SK-N-SH treated with all-trans-retinoic acid at 6 μM for 48 hours (cell line): Measurements from ENCODE around the gene RBM33.

Source experiments
- ATAC-seq: fragments of 200-7000 bp; cut with Tn5 transposase; 3 replicates; pipeline ENCODE4 v1.9.1; 2020; ENCODE audit warnings: mild to moderate bottlenecking, moderate library complexity
- ARNTL ChIP-seq: fragments of 450-650 bp; formaldehyde crosslinking; IDR thresholded peaks from 2 replicates; pipeline ENCODE4 v1.5.0; 2020; ENCODE audit warnings: low read depth, mild to moderate bottlenecking, moderate library complexity, borderline replicate concordance
- BACH2 ChIP-seq: fragments of 250-450 bp; sonication (Bioruptor Pico); IDR thresholded peaks from 2 replicates; pipeline ENCODE4 v1.9.0; 2021; ENCODE audit warnings: mild to moderate bottlenecking, borderline replicate concordance
- ESRRG ChIP-seq: fragments of 250-450 bp; sonication (Bioruptor Pico); IDR thresholded peaks from 2 replicates; pipeline ENCODE4 v1.6.1; 2021; ENCODE audit warnings: mild to moderate bottlenecking
- ISL1 ChIP-seq: fragments of 250-450 bp; sonication (Bioruptor Pico); IDR thresholded peaks from 2 replicates; pipeline ENCODE4 v2.1.2; 2022; ENCODE audit warnings: mild to moderate bottlenecking, moderate library complexity
- OSR1 ChIP-seq: fragments of 250-450 bp; sonication (Bioruptor Pico); IDR thresholded peaks from 2 replicates; pipeline ENCODE4 v1.8.0; 2022; ENCODE audit warnings: moderate library complexity, mild to moderate bottlenecking, inconsistent platforms
- PATZ1 ChIP-seq: fragments of 250-450 bp; sonication (Bioruptor Pico); IDR thresholded peaks from 2 replicates; pipeline ENCODE4 v1.8.0; 2020; ENCODE audit warnings: mild to moderate bottlenecking, moderate library complexity, borderline replicate concordance
- PPARA ChIP-seq: fragments of 250-450 bp; sonication (Bioruptor Pico); IDR thresholded peaks from 2 replicates; pipeline ENCODE4 v1.5.0; 2020; ENCODE audit warnings: mild to moderate bottlenecking, borderline replicate concordance
- RARB ChIP-seq: fragments of 250-450 bp; sonication (Bioruptor Pico); IDR thresholded peaks from 2 replicates; pipeline ENCODE4 v1.8.0; 2021; ENCODE audit warnings: mild to moderate bottlenecking, moderate library complexity
- SNAI2 ChIP-seq: fragments of 250-450 bp; sonication (Bioruptor Pico); IDR thresholded peaks from 2 replicates; pipeline ENCODE4 v1.5.0; 2020; ENCODE audit warnings: mild to moderate bottlenecking, moderate library complexity
- TCF4 ChIP-seq: fragments of 250-450 bp; sonication (Bioruptor Pico); IDR thresholded peaks from 2 replicates; pipeline ENCODE4 v1.8.0; 2021; ENCODE audit warnings: mild to moderate bottlenecking, moderate library complexity, borderline replicate concordance
- TOX ChIP-seq: fragments of 250-450 bp; sonication (Bioruptor Pico); IDR thresholded peaks from 2 replicates; pipeline ENCODE4 v1.8.0; 2021; ENCODE audit warnings: mild to moderate bottlenecking, moderate library complexity, borderline replicate concordance
- TSHZ2 ChIP-seq: fragments of 250-450 bp; sonication (Bioruptor Pico); IDR thresholded peaks from 2 replicates; pipeline ENCODE4 v1.5.0; 2020; ENCODE audit warnings: mild to moderate bottlenecking, moderate library complexity
- ZC3H10 ChIP-seq: fragments of 250-450 bp; sonication (Bioruptor Pico); IDR thresholded peaks from 2 replicates; pipeline ENCODE4 v1.5.1; 2021; ENCODE audit warnings: mild to moderate bottlenecking, moderate library complexity
- ZFP3 ChIP-seq: fragments of 250-450 bp; sonication (Bioruptor Pico); IDR thresholded peaks from 2 replicates; pipeline ENCODE4 v1.5.0; 2020; ENCODE audit warnings: mild to moderate bottlenecking, moderate library complexity
- ZFP30 ChIP-seq: fragments of 450-650 bp; formaldehyde crosslinking; IDR thresholded peaks from 2 replicates; pipeline ENCODE4 v1.5.0; 2022; ENCODE audit warnings: mild to moderate bottlenecking, moderate library complexity
- ZNF565 ChIP-seq: fragments of 450-650 bp; formaldehyde crosslinking; conservative IDR thresholded peaks from 2 replicates; pipeline ENCODE4 v1.5.0; 2020; ENCODE audit warnings: low read depth, mild to moderate bottlenecking, moderate library complexity
- ZNF70 ChIP-seq: fragments of 450-650 bp; formaldehyde crosslinking; IDR thresholded peaks from 2 replicates; pipeline ENCODE4 v1.5.0; 2020; ENCODE audit warnings: mild to moderate bottlenecking, moderate library complexity
- ZNF8 ChIP-seq: fragments of 450-650 bp; formaldehyde crosslinking; IDR thresholded peaks from 2 replicates; pipeline ENCODE4 v1.5.0; 2020; ENCODE audit warnings: mild to moderate bottlenecking, moderate library complexity
- TF ChIP-seq, protein P1 (sequence below): fragments of 250-450 bp; sonication (Bioruptor Pico); IDR thresholded peaks from 2 replicates; pipeline ENCODE4 v1.5.1; 2021; ENCODE audit warnings: mild to moderate bottlenecking, moderate library complexity

Gene RBM33

GRCh38 chr7:155734445-155734809 is 90.0 kb downstream of the RBM33 start:
- ATAC-seq = no peak

GRCh38 chr7:155735442-155736115 is 91.1 kb downstream of the RBM33 start:
- TF ChIP-seq PPARA (CRISPR knock-in tag) (no peak), BACH2 (CRISPR knock-in tag) (no peak), ZC3H10 (no peak), TOX (CRISPR knock-in tag) (no peak), OSR1 (CRISPR knock-in tag) (no peak), ESRRG (CRISPR knock-in tag) (no peak), RARB (CRISPR knock-in tag) (no peak), ISL1 (CRISPR knock-in tag) (no peak), TSHZ2 (CRISPR knock-in tag) (no peak), ZNF70 (no peak), ZFP30 (CRISPR knock-in tag) (no peak), ZFP3 (CRISPR knock-in tag) (no peak), ZNF8 (no peak), TCF4 (CRISPR knock-in tag) (no peak), PATZ1 (CRISPR knock-in tag) (no peak), ARNTL (CRISPR knock-in tag) (no peak)
- TF ChIP-seq, protein P1, sequence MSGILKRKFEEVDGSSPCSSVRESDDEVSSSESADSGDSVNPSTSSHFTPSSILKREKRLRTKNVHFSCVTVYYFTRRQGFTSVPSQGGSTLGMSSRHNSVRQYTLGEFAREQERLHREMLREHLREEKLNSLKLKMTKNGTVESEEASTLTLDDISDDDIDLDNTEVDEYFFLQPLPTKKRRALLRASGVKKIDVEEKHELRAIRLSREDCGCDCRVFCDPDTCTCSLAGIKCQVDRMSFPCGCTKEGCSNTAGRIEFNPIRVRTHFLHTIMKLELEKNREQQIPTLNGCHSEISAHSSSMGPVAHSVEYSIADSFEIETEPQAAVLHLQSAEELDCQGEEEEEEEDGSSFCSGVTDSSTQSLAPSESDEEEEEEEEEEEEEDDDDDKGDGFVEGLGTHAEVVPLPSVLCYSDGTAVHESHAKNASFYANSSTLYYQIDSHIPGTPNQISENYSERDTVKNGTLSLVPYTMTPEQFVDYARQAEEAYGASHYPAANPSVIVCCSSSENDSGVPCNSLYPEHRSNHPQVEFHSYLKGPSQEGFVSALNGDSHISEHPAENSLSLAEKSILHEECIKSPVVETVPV (CRISPR knock-in tag) = no peak
- ATAC-seq = no peak

More at GRCh38 chr7:155734445-155734809, 90.0 kb downstream of the RBM33 start:
- TF ChIP-seq ZFP3 (CRISPR knock-in tag) = no peak
- no peak for TF ChIP-seq PATZ1 (CRISPR knock-in tag)
- TF ChIP-seq ZFP30 (CRISPR knock-in tag) = no peak
- TF ChIP-seq SNAI2 (CRISPR knock-in tag) = no peak
- TF ChIP-seq ISL1 (CRISPR knock-in tag) = no peak

DNA sequence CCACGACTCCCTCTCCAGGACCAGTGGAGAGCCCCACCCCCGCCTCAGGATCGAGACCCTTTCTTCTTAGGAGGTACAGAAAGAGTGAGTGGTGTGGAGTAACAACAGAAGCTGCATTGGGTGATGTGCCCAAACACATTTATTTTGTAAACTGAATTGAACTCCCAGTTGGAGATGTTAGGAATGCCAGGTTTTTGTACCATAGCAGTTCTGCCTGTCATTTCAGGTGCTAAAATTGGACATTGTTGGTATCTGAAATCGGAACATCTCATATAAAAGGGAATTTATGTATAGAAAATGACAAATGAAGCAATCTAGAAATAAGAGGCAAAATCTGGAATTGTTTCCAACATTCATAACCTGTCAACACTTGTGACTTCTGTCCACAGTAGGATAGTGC is 93.1 kb downstream of the RBM33 start:
- TF ChIP-seq TSHZ2 (CRISPR knock-in tag) (no peak), TCF4 (CRISPR knock-in tag) (no peak), ZNF565 (no peak), ZNF70 (no peak), BACH2 (CRISPR knock-in tag) (no peak), ESRRG (CRISPR knock-in tag) (no peak), ZNF8 (no peak)
- TF ChIP-seq, all 23 proteins: peak for 0
- no peak for ATAC-seq
